Measurements from ENCODE around the gene ACTR3.
"Not testable (repeated sequence)": the region's sequence is repeated elsewhere in the genome, so short reads cannot be mapped to it uniquely, and the experiment has no call there.

The ACTR3 gene

GRCh38 chr2:113889471-113890252, at the start of gene ACTR3:
TSS of gene ACTR3 (plus strand) at chr2:113890089. CDS start at chr2:113890280, 191 bp downstream.
- in situ Hi-C loops (cut with HindIII; ENCODE audit: low pct_ligation_motif_present, low sequenced_read_pairs): no loop called here
- Histone ChIP-seq H3K4me3 (ENCODE audit: low read depth, low read length) (peak within 1 kb of the TSS; percentile 95), H3K27me3 (replicated peaks) (no peaks in the 10 kb centered on the region), H3K27ac (peak within 1 kb of the TSS; percentile 91), H3K36me3 (replicated peaks) (no peaks in the 10 kb centered on the region)
- DNase-seq: peak; percentile 97
- TF ChIP-seq, protein P1, sequence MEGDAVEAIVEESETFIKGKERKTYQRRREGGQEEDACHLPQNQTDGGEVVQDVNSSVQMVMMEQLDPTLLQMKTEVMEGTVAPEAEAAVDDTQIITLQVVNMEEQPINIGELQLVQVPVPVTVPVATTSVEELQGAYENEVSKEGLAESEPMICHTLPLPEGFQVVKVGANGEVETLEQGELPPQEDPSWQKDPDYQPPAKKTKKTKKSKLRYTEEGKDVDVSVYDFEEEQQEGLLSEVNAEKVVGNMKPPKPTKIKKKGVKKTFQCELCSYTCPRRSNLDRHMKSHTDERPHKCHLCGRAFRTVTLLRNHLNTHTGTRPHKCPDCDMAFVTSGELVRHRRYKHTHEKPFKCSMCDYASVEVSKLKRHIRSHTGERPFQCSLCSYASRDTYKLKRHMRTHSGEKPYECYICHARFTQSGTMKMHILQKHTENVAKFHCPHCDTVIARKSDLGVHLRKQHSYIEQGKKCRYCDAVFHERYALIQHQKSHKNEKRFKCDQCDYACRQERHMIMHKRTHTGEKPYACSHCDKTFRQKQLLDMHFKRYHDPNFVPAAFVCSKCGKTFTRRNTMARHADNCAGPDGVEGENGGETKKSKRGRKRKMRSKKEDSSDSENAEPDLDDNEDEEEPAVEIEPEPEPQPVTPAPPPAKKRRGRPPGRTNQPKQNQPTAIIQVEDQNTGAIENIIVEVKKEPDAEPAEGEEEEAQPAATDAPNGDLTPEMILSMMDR (IDR thresholded peaks at IDR 0.05; ENCODE audit: low read depth, low read length, missing control alignments): no peak

DNA sequence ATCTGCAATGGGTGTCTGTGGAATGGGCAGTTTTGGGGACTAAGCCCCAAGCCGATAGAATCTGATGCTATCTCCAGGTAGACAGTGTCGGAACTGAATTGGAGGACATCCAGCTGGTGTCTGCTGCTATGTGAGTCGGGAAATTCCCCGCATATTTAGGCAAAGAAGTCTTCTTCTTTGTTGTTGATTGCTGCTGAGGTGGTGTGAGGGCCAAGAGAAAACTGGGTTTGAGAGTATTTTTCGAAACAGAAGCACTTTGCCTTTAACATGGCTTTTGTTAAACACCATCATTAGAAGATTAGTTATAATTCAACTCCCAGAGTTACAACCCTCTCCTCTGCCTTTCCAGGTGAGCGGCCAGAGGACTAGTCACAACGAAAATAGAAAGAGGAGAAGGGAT, 49.4 kb upstream of the ACTR3 start:
- Histone ChIP-seq H3K27me3 (replicated peaks) (no peaks in the 10 kb centered on the region), H3K4me3 (ENCODE audit: low read depth, low read length) (no peak overlapping the region), H3K27ac (no peak overlapping the region), H3K36me3 (replicated peaks) (no peaks in the 10 kb centered on the region)
- no peak for DNase-seq
- in situ Hi-C loops (cut with HindIII; ENCODE audit: low pct_ligation_motif_present, low sequenced_read_pairs): no loop called here
- TF ChIP-seq, protein P1 (IDR thresholded peaks at IDR 0.05; ENCODE audit: low read depth, low read length, missing control alignments): no peak

DNA sequence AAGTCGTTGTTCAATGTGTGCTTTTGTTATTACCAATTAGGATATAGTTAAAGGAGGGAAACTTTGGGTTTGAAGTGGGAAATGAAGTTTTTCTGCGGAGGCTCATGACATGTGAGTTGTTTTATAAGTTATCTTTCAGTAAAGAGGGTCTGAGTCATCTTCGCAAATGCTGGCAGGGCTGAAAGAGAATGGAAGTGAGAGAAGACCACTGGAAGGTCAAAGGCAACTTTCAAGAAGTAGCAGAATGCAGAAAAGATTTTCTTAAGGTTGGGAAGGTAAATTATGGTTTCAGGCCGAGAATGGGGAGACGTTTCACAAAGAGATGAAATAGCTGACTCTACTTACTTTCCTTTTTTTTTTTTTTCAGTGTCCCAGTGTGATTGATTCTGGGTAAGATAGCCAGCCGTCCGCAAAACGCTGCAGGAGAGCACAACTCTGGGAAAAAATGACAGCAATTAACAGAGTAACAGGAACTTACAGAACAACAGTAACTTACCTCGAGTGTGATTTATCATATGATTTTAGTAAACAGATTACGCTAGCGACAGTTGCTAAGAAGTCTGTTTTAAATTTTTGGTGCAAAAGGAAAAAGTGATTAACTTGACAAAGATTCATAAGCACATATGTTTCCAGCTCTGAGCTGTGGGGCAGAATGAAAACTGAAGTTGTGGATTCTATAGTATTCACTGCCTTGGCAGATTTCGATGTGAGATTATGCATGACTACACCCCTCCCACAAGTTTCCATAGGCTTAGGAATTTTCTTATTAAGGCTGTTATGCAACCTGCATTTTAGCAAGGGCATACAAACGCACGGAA, 46.8 kb upstream of the ACTR3 start:
- TF ChIP-seq, protein P1 (IDR thresholded peaks at IDR 0.05; ENCODE audit: low read depth, low read length, missing control alignments): no peak
- no peaks in the 10 kb centered on the region for H3K27me3 ChIP-seq (replicated peaks)
- in situ Hi-C loops (cut with HindIII; ENCODE audit: low pct_ligation_motif_present, low sequenced_read_pairs): no loop called here
- H3K4me3 ChIP-seq (ENCODE audit: low read depth, low read length): no peak overlapping the region
- no peak for DNase-seq
- H3K27ac ChIP-seq: no peak overlapping the region
- H3K36me3 ChIP-seq (replicated peaks): no peaks in the 10 kb centered on the region

DNA sequence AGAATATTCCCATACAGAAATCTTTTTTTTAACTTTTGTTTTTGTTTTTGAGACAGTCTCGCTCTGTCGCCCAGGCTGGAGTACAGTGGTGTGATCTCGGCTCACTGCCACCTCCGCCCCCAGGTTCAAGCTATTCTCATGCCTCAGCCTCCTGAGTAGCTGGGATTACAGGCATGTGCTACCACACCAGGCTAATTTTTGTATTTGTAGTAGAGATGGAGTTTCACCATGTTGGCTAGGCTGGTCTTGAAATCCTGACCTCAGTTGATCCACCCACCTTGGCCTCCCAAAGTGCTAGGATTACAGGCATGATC, 46.2 kb upstream of the ACTR3 start:
- H3K27me3 ChIP-seq (replicated peaks); H3K27ac ChIP-seq; in situ Hi-C loops (cut with HindIII; ENCODE audit: low pct_ligation_motif_present, low sequenced_read_pairs); H3K4me3 ChIP-seq (ENCODE audit: low read depth, low read length); H3K36me3 ChIP-seq (replicated peaks); DNase-seq: not testable (repeated sequence)

- in situ Hi-C loops (cut with HindIII; ENCODE audit: low pct_ligation_motif_present, low sequenced_read_pairs): no loop called here
- DNase-seq: no peak
- Histone ChIP-seq H3K4me3 (ENCODE audit: low read depth, low read length) (no peak overlapping the region), H3K27ac (no peak overlapping the region), H3K36me3 (replicated peaks) (no peaks in the 10 kb centered on the region), H3K27me3 (replicated peaks) (no peaks in the 10 kb centered on the region)
- TF ChIP-seq, protein P1 (IDR thresholded peaks at IDR 0.05; ENCODE audit: low read depth, low read length, missing control alignments): no peak
These were observed 44.6 kb upstream of the ACTR3 start for GRCh38 chr2:113845261-113845660.

DNA sequence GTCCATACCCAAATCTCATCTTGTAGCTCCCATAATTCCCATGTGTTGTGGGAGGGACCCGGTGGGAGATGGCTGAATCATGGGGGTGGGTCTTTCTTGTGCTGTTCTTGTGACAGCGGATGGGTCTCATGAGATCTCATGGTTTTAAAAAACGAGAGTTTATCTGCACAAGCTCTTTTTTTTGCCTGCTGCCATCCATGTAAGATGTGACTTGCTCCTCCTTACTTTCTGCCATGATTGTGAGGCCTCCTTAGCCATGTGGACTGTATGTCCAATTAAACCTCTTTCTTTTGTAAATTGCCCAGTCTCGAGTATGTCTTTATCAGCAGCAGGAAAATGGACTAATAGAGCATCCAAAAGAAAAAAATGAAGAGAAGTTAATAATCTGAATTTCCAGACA, 44.1 kb upstream of the ACTR3 start:
- H3K27me3 ChIP-seq (replicated peaks); H3K27ac ChIP-seq; H3K36me3 ChIP-seq (replicated peaks); DNase-seq; in situ Hi-C loops (cut with HindIII; ENCODE audit: low pct_ligation_motif_present, low sequenced_read_pairs); H3K4me3 ChIP-seq (ENCODE audit: low read depth, low read length): not testable (repeated sequence)
